Smooth muscle cell of the brain vasculature (primary cell): ENCODE results near the gene GNAT2.
A peak's percentile ranks its signal among the peaks of the same experiment; 100 is the strongest.
"Not testable (repeated sequence)": the region's sequence is repeated elsewhere in the genome, so short reads cannot be mapped to it uniquely, and the experiment has no call there.

Source experiments
- DNase-seq: peaks from one replicate; pipeline ENCODE4 v3.0.0-alpha.2; 2012; ENCODE audit warnings: low read depth, low spot score

GNAT2 gene

GRCh38 chr1:109619576-109620400 is at the start of gene GNAT2, which contains the start of gene AMPD2:
GNAT2 (minus strand) TSS chr1:109619616; CDS start chr1:109612870, 6,746 bp downstream.
AMPD2 (plus strand) TSS chr1:109619837; CDS start chr1:109621176, 1,339 bp downstream.
- no peak for DNase-seq

GRCh38 chr1:109668123-109668775 is 48.8 kb upstream of the GNAT2 start:
- no peak for DNase-seq

DNA sequence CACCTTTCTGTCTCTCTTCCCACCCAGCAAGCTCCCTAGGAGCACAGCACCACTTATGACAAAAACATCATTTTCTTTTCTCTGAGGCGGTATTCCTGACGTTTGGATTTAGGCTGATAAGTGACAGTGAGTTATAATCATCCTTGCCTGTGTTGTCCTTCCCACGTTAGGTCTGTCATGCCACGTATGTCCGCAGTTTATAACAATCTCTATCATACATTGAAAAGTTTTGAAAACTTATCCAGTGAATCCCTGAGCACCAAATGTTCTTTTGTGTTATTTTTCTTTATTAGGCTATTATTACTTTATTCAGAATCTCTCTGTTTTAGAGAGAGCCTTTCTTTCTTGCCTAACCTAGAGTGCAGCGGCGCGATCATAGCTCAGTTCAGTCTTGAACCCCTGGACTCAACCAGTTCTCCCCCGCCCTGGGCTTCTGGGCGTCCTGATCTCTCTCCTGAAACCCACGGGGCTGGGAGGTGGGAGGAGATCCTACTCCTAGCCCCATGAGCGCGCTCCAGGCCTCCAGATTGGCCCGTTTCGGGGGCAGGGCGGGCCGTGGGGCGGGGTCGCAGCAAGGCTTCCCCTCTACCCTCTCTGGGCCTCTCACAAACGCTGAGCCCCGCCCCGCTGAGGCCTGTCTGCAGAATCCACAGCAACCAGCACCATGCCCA is 48.2 kb upstream of the GNAT2 start, which contains the start of gene GSTM2:
GSTM2 (plus strand) TSS at position 606 of the 671 bp plus-strand sequence; CDS start at position 665, 59 bp downstream.
- peak; percentile 69 for DNase-seq

DNA sequence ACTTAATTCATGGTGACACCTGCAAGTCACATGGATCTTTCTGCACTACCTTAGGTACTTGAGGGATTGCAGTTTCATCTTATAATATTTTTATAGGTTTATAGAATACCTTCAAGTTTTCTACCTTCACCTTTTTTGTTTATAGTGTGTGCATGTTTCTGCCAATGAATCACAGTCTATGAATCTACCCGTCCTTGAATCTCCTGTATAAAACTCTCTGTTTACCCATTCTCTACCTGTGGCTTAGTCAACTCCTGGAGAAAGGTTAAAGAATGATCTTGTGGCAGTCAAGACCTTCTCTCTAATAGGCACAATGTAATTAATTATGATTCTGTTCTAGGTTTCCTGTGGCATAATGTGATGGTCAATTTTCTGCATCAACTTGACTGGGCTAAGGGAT is 45.3 kb upstream of the GNAT2 start:
- no peak for DNase-seq

DNA sequence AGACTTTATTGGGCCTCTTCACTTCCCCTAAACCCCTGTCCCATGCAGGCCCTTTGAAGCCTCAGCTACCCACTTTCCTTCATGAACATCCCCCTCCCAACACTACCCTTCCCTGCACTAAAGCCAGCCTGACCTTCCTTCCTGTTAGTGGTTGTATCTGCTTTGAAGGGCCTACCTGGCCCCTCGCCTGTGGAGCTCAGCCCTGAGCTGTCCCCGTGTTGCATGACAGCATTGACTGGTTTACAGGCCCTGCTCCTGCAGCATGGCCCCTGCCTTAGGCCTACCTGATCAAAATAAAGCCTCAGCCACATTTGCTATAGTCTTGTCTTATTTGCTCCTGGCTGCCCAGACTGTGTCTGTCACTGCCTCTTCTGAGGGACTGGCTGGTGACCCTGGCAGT is 42.0 kb upstream of the GNAT2 start:
- no peak for DNase-seq

GRCh38 chr1:109660691-109661026 is 41.2 kb upstream of the GNAT2 start:
- DNase-seq = not testable (repeated sequence)

- no peak for DNase-seq
These were observed 40.7 kb upstream of the GNAT2 start for GRCh38 chr1:109659997-109660690.

DNA sequence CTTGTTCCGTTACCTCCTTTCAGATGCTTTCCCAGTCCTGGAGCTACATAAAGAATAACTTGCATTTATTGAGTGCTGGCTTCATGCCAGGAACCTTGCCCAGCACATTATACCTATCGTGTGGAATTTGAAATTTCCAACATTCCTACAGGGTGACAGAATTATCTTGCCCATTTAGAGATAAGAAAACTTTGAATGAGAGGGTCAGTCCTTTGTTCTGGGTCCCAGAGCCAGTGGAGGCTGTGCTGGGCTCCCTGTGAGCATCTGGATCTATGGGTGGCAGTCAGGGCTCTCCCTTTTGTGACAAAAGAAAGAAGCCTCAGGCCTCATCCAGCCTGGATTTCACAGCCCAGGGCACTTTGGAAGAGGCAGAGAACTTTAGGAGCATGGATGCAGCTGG is 39.7 kb upstream of the GNAT2 start:
- DNase-seq = no peak

- no peak for DNase-seq
These were observed 39.2 kb upstream of the GNAT2 start for GRCh38 chr1:109658533-109659042.

GRCh38 chr1:109657970-109658369 is 38.6 kb upstream of the GNAT2 start:
- no peak for DNase-seq

GRCh38 chr1:109657395-109657794 is 38.0 kb upstream of the GNAT2 start:
- DNase-seq = no peak

DNA sequence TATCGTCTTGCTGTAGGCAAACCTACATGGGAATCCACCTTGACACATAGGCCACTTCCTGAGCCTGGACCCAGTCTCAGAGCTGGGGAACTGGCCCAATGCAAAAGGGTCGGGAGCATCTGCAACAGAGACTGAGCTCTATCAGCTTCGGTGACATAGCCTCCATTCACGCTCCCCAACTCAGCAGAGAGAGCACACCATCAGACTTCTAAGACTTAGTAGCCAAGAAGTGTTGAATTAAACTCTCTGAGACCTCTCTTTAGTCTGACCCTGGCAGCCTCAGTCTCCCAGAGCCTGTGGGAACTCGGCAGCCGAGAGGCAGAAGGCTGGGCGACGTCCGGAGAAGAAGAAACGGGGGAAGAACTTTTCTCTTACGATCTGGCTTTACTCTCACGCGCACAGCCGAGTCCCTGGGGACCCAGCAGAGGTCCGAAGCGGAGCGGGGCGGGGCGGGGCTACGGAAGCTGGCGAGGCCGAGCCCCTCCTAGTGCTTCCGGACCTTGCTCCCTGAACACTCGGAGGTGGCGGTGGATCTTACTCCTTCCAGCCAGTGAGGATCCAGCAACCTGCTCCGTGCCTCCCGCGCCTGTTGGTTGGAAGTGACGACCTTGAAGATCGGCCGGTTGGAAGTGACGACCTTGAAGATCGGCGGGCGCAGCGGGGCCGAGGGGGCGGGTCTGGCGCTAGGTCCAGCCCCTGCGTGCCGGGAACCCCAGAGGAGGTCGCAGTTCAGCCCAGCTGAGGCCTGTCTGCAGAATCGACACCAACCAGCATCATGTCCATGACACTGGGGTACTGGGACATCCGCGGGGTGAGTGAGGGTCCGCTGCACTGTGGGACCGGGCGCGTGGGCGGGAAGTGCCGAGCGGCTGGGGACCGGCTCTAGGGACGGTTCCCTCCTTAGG is 36.5 kb upstream of the GNAT2 start, which contains the start of gene GSTM4:
GSTM4 (plus strand) TSS at position 485 of the 905 bp plus-strand sequence; CDS start at position 776, 291 bp downstream.
- peak; percentile 26 for DNase-seq

- DNase-seq = no peak
These were observed 35.1 kb upstream of the GNAT2 start for GRCh38 chr1:109654519-109654918.

DNA sequence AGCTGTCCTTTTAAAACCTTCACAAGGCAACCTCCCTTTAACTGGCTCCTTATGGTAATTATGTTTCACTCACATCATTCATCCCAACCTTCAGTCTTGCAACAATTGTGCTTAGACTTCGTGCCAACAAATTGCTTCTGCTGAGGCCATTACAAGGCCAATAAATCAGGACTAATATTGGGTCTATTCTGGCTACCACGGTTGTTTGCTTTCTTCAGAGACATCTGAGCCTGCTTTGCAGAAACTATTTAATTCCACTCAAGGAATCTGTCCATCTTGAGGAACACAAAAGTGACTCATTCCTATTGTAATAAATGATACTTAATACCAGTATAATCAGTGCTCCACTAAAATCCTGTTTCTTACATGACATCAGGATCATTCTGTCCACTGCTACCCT is 33.9 kb upstream of the GNAT2 start:
- no peak for DNase-seq

GRCh38 chr1:109652402-109652801 is 33.0 kb upstream of the GNAT2 start:
- DNase-seq = no peak

DNA sequence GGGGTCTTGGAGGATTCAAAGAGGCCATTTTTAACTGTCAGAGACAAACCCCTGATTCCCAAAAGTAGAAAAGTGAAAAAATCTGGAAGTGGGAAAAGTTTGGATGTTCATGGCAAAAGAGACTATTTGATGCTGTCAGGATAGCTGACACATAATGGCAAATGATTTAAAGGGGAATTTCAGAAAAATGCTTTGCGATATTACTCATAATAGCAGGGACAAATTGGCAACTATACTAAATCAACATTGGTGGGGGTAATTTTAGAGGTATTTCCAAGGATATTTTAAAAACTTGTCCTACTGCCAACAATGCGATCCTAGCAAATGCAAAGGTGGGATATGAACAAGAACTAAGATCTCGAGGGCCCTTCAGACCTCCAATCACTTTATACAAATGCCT is 31.2 kb upstream of the GNAT2 start:
- DNase-seq = no peak

DNA sequence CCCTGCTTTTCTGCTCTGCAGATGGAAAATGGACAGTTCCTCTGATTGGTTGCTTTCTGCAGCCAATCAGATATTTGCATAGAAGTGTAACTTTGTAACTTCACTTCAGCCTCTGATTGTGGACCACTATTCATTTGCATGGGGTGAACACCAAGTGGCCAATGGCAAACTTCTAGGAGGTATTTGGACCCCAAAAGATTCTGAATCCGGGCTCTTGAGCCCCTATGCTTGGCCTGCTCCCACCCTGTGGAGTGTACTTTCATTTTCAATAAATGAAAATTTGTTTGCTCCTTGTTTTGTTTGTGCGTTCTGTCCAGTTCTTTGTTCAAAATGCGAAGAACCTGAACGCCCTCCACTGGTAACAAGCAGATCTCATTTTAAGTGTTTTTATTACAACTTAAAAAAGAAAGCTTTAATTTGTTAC is 30.1 kb upstream of the GNAT2 start:
- DNase-seq = no peak

- peak; percentile 62 for DNase-seq
These were observed 25.3 kb upstream of the GNAT2 start for GRCh38 chr1:109644670-109645069.

GRCh38 chr1:109643385-109644230 is 24.2 kb upstream of the GNAT2 start:
- peak; percentile 43 for DNase-seq
